ENCODE measurements around the gene ALPP. TPM values are rescaled to one million over a fixed set of nuclear protein-coding genes. Genes with fewer than 3 reads are reported as not detected.
"Not testable (repeated sequence)": the region's sequence is repeated elsewhere in the genome, so short reads cannot be mapped to it uniquely, and the experiment has no call there.

Gene ALPP
- polyA plus RNA-seq, 1 donor from 2014 or later, result not detected

GRCh38 chr2:232361646-232362045, 16.9 kb upstream of the ALPP start:
- Histone ChIP-seq H3K4me3 (ENCODE audit: low read length) (no peak overlapping the region), H3F3A (ENCODE audit: insufficient read depth, low read length, poor library complexity, severe bottlenecking) (no peaks in the 10 kb centered on the region), H3K4me2 (ENCODE audit: low read length) (no peak overlapping the region), H2AFZ (ENCODE audit: low read depth, low read length) (no peak overlapping the region), H3K9me3 (ENCODE audit: low read length) (no peaks in the 10 kb centered on the region), H3K9me2 (ENCODE audit: insufficient read depth, low read length) (no peaks in the 10 kb centered on the region), H3K27ac (ENCODE audit: low read length) (no peak overlapping the region), H3K9ac (ENCODE audit: low read length) (no peak overlapping the region), H3K79me2 (replicated peaks; ENCODE audit: insufficient read depth, low read length) (no peaks in the 10 kb centered on the region), H3K36me3 (ENCODE audit: insufficient read depth, low read length) (no peaks in the 10 kb centered on the region), H4K20me1 (ENCODE audit: insufficient read depth) (no peaks in the 10 kb centered on the region), H3K27me3 (ENCODE audit: insufficient read depth, low read depth, low read length) (no peaks in the 10 kb centered on the region)
- TF ChIP-seq TAF1 (IDR thresholded peaks at IDR 0.05; ENCODE audit: low read depth), result no peak
- no peak for TF ChIP-seq EZH2 (IDR thresholded peaks at IDR 0.05; ENCODE audit: borderline replicate concordance, insufficient read depth, low read length, poor library complexity, severe bottlenecking)
- TF ChIP-seq EP300 (conservative IDR thresholded peaks at IDR 0.05; ENCODE audit: poor library complexity, severe bottlenecking), result no peak
- TF ChIP-seq RAD21 (conservative IDR thresholded peaks at IDR 0.05), result no peak
- TF ChIP-seq REST (IDR thresholded peaks at IDR 0.05; ENCODE audit: borderline replicate concordance), result no peak
- TF ChIP-seq POLR2AphosphoS5 (IDR thresholded peaks at IDR 0.05), result no peak
- TF ChIP-seq SMC3 (conservative IDR thresholded peaks at IDR 0.05; ENCODE audit: poor library complexity), result no peak
- TF ChIP-seq CTCF (IDR thresholded peaks at IDR 0.05; ENCODE audit: poor library complexity, severe bottlenecking), result no peak
- TF ChIP-seq MXI1 (conservative IDR thresholded peaks at IDR 0.05; ENCODE audit: poor library complexity, severe bottlenecking), result no peak

GRCh38 chr2:232362174-232362900, 16.2 kb upstream of the ALPP start:
- Histone ChIP-seq H4K20me1 (ENCODE audit: insufficient read depth) (no peaks in the 10 kb centered on the region), H2AFZ (ENCODE audit: low read depth, low read length) (no peak overlapping the region), H3K4me2 (ENCODE audit: low read length) (no peak overlapping the region), H3K27me3 (ENCODE audit: insufficient read depth, low read depth, low read length) (no peaks in the 10 kb centered on the region), H3K4me3 (ENCODE audit: low read length) (no peak overlapping the region), H3K9ac (ENCODE audit: low read length) (no peak overlapping the region), H3K27ac (ENCODE audit: low read length) (no peak overlapping the region), H3F3A (ENCODE audit: insufficient read depth, low read length, poor library complexity, severe bottlenecking) (no peaks in the 10 kb centered on the region), H3K9me2 (ENCODE audit: insufficient read depth, low read length) (no peaks in the 10 kb centered on the region), H3K9me3 (ENCODE audit: low read length) (no peaks in the 10 kb centered on the region), H3K79me2 (replicated peaks; ENCODE audit: insufficient read depth, low read length) (no peaks in the 10 kb centered on the region), H3K36me3 (ENCODE audit: insufficient read depth, low read length) (no peaks in the 10 kb centered on the region)
- TF ChIP-seq REST (IDR thresholded peaks at IDR 0.05; ENCODE audit: borderline replicate concordance) (no peak), MXI1 (conservative IDR thresholded peaks at IDR 0.05; ENCODE audit: poor library complexity, severe bottlenecking) (no peak), EZH2 (IDR thresholded peaks at IDR 0.05; ENCODE audit: borderline replicate concordance, insufficient read depth, low read length, poor library complexity, severe bottlenecking) (no peak)

GRCh38 chr2:232363064-232363783, 15.3 kb upstream of the ALPP start:
- not testable (repeated sequence) for H3K9ac ChIP-seq (ENCODE audit: low read length); H3K4me3 ChIP-seq (ENCODE audit: low read length); H3K79me2 ChIP-seq (replicated peaks; ENCODE audit: insufficient read depth, low read length); H2AFZ ChIP-seq (ENCODE audit: low read depth, low read length); H3K27me3 ChIP-seq (ENCODE audit: insufficient read depth, low read depth, low read length); H3F3A ChIP-seq (ENCODE audit: insufficient read depth, low read length, poor library complexity, severe bottlenecking); H3K9me3 ChIP-seq (ENCODE audit: low read length); H3K4me2 ChIP-seq (ENCODE audit: low read length); H3K9me2 ChIP-seq (ENCODE audit: insufficient read depth, low read length); H3K36me3 ChIP-seq (ENCODE audit: insufficient read depth, low read length); H4K20me1 ChIP-seq (ENCODE audit: insufficient read depth); H3K27ac ChIP-seq (ENCODE audit: low read length)

Data from neural cell (in vitro differentiated cells).